Measurements from ENCODE around the gene OR1E2. TPM values are rescaled to one million over a fixed set of nuclear protein-coding genes. Genes with fewer than 3 reads are reported as not detected.

OR1E2 gene, protein sequence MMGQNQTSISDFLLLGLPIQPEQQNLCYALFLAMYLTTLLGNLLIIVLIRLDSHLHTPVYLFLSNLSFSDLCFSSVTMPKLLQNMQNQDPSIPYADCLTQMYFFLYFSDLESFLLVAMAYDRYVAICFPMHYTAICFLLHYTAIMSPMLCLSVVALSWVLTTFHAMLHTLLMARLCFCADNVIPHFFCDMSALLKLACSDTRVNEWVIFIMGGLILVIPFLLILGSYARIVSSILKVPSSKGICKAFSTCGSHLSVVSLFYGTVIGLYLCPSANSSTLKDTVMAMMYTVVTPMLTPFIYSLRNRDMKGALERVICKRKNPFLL
- not detected for total RNA-seq
- polyA plus RNA-seq: not detected

DNA sequence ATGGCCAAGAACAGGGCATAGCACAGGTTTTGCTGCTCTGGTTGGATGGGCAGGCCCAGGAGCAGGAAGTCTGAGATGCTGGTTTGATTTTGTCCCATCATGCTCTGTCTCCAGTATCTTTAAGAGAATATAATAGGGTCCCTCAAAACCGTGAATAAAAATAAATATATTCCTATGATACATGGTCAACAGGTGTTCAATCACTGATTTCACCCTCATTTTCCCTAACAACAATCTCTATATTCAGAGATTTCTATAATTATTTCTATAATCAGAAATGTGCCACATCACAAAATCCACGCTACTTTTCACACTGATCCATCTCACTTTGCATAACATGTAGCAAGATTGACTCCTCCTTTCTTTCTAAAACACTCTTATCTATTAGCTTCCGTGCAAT lies at the start of gene OR1E2:
Gene OR1E2, minus strand, starts transcription at position 101 of the 400 bp plus-strand sequence. Its CDS starts 0 bp downstream, at position 101.
- CTCF ChIA-PET (ENCODE audit: partially characterized antibody): no interaction called here
- intact Hi-C loops (cut with micrococcal nuclease): no loop called here
- Mint-ChIP-seq H3K9me3 (peaks cover 0 to 11% (median 3%) of the 10 kb centered on the region in 8 donors), H3K36me3 (no peaks in the 10 kb centered on the region), H3K27ac (no peak within 1 kb of the TSS), H3K4me3 (no peak within 1 kb of the TSS), H3K27me3 (peaks cover 8 to 17% of the 10 kb centered on the region in 2 donors), H3K4me1 (no peaks in the 10 kb centered on the region)
- no peak for DNase-seq
- Histone ChIP-seq H3K27me3 (ENCODE audit: insufficient read depth, low read length) (no peaks in the 10 kb centered on the region), H3K4me3 (ENCODE audit: low read length in 2 of 2) (no peak within 1 kb of the TSS), H3K4me1 (ENCODE audit: insufficient read depth, low read length) (no peaks in the 10 kb centered on the region), H3K9me3 (ENCODE audit: control insufficient read depth in 1 of 2, low read length in 2 of 2) (no peaks in the 10 kb centered on the region), H3K36me3 (ENCODE audit: insufficient read depth, low read length) (no peaks in the 10 kb centered on the region), H3K27ac (ENCODE audit: low read depth, low read length) (no peak within 1 kb of the TSS)
- POLR2A ChIA-PET (ENCODE audit: partially characterized antibody): no interaction called here

GRCh38 chr17:3482852-3483251 lies 49.2 kb upstream of the OR1E2 start:
- peaks cover 26 to 42% of the 10 kb centered on the region in 2 donors for H3K27me3 Mint-ChIP-seq
- no peak overlapping the region for H3K4me3 Mint-ChIP-seq
- no peaks in the 10 kb centered on the region for H3K9me3 Mint-ChIP-seq
- ChIA-PET POLR2A (ENCODE audit: partially characterized antibody) (no interaction called here), CTCF (ENCODE audit: partially characterized antibody) (no interaction called here)
- no peak overlapping the region for H3K27ac Mint-ChIP-seq
- Histone ChIP-seq H3K27me3 (ENCODE audit: insufficient read depth, low read length) (no peaks in the 10 kb centered on the region), H3K27ac (ENCODE audit: low read depth, low read length) (no peak overlapping the region), H3K36me3 (ENCODE audit: insufficient read depth, low read length) (no peaks in the 10 kb centered on the region), H3K4me3 (ENCODE audit: low read length in 2 of 2) (no peak overlapping the region), H3K4me1 (ENCODE audit: insufficient read depth, low read length) (no peaks in the 10 kb centered on the region), H3K9me3 (ENCODE audit: control insufficient read depth in 1 of 2, low read length in 2 of 2) (no peaks in the 10 kb centered on the region)
- no peaks in the 10 kb centered on the region for H3K36me3 Mint-ChIP-seq
- H3K4me1 Mint-ChIP-seq: no peaks in the 10 kb centered on the region
- intact Hi-C loops (cut with micrococcal nuclease): no loop called here
- DNase-seq: no peak

GRCh38 chr17:3479988-3480387 lies 46.3 kb upstream of the OR1E2 start:
- CTCF ChIA-PET (ENCODE audit: partially characterized antibody): no interaction called here
- H3K27me3 Mint-ChIP-seq: peaks cover 19 to 30% of the 10 kb centered on the region in 2 donors

GRCh38 chr17:3475812-3476610 lies 42.4 kb upstream of the OR1E2 start, which contains the start of gene ASPA:
ASPA (plus strand) TSS chr17:3475997; CDS start chr17:3476160, 163 bp downstream.
- H3K4me3 ChIP-seq (ENCODE audit: low read length in 2 of 2): no peak within 1 kb of the TSS
- POLR2A ChIA-PET (ENCODE audit: partially characterized antibody): no interaction called here
- Mint-ChIP-seq H3K9me3 (no peaks in the 10 kb centered on the region), H3K4me1 (peaks cover 0 to 7% (median 3%) of the 10 kb centered on the region in 4 donors), H3K27ac (no peak within 1 kb of the TSS), H3K36me3 (no peaks in the 10 kb centered on the region), H3K27me3 (peaks cover 10 to 19% of the 10 kb centered on the region in 2 donors), H3K4me3 (peak within 1 kb of the TSS in 6 of 8 donors; percentile 27 to 75 (median 66))
- H3K27me3 ChIP-seq (ENCODE audit: insufficient read depth, low read length): no peaks in the 10 kb centered on the region
- no peaks in the 10 kb centered on the region for H3K36me3 ChIP-seq (ENCODE audit: insufficient read depth, low read length)
- no peaks in the 10 kb centered on the region for H3K4me1 ChIP-seq (ENCODE audit: insufficient read depth, low read length)
- CTCF ChIA-PET (ENCODE audit: partially characterized antibody): no interaction called here
- intact Hi-C loops (cut with micrococcal nuclease): no loop called here
- no peaks in the 10 kb centered on the region for H3K9me3 ChIP-seq (ENCODE audit: control insufficient read depth in 1 of 2, low read length in 2 of 2)
- no peak within 1 kb of the TSS for H3K27ac ChIP-seq (ENCODE audit: low read depth, low read length)
- peak in 1 of 5 donors; percentile 0 for DNase-seq

More at GRCh38 chr17:3479988-3480387, 46.3 kb upstream of the OR1E2 start:
- Mint-ChIP-seq H3K4me3 (no peak overlapping the region), H3K9me3 (no peaks in the 10 kb centered on the region), H3K36me3 (no peaks in the 10 kb centered on the region), H3K27ac (no peak overlapping the region), H3K4me1 (peaks cover 0 to 7% (median 3%) of the 10 kb centered on the region in 4 donors)
- Histone ChIP-seq H3K4me1 (ENCODE audit: insufficient read depth, low read length) (no peaks in the 10 kb centered on the region), H3K27me3 (ENCODE audit: insufficient read depth, low read length) (no peaks in the 10 kb centered on the region), H3K9me3 (ENCODE audit: control insufficient read depth in 1 of 2, low read length in 2 of 2) (no peaks in the 10 kb centered on the region), H3K4me3 (ENCODE audit: low read length in 2 of 2) (no peak overlapping the region), H3K27ac (ENCODE audit: low read depth, low read length) (no peak overlapping the region), H3K36me3 (ENCODE audit: insufficient read depth, low read length) (no peaks in the 10 kb centered on the region)
- no peak for DNase-seq
- POLR2A ChIA-PET (ENCODE audit: partially characterized antibody): no interaction called here
- intact Hi-C loops (cut with micrococcal nuclease): no loop called here

DNA sequence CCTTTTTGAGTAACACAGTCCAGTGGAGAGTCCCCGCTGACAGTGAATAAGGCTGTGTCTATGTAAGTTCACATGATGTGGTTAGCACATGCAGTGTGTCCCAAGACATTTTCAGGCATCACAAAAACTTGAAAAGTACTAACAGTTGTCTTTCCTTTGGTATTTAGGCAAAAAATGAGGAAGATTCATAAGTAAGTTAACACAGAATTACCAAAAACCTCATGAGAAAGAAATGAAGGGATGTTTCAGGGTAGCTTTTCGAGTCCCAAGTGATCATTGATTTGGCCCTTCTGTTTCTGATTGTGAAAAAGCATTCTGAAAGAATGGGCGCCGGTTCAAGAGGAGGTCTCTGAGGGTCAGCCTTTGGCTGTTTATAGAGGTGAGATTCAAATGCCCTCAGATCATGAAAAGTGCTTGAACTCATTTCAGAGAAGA lies 41.6 kb upstream of the OR1E2 start:
- no peaks in the 10 kb centered on the region for H3K9me3 ChIP-seq (ENCODE audit: control insufficient read depth in 1 of 2, low read length in 2 of 2)
- Mint-ChIP-seq H3K27ac (no peak overlapping the region), H3K4me1 (peaks cover 0 to 7% (median 3%) of the 10 kb centered on the region in 4 donors), H3K9me3 (no peaks in the 10 kb centered on the region), H3K36me3 (no peaks in the 10 kb centered on the region), H3K27me3 (peaks cover 10 to 13% of the 10 kb centered on the region in 2 donors), H3K4me3 (no peak overlapping the region)
- H3K36me3 ChIP-seq (ENCODE audit: insufficient read depth, low read length): no peaks in the 10 kb centered on the region
- CTCF ChIA-PET (ENCODE audit: partially characterized antibody): no interaction called here
- H3K4me3 ChIP-seq (ENCODE audit: low read length in 2 of 2): no peak overlapping the region
- H3K27me3 ChIP-seq (ENCODE audit: insufficient read depth, low read length): no peaks in the 10 kb centered on the region
- no peak overlapping the region for H3K27ac ChIP-seq (ENCODE audit: low read depth, low read length)
- POLR2A ChIA-PET (ENCODE audit: partially characterized antibody): no interaction called here
- DNase-seq: no peak
- no peaks in the 10 kb centered on the region for H3K4me1 ChIP-seq (ENCODE audit: insufficient read depth, low read length)
- intact Hi-C loops (cut with micrococcal nuclease): no loop called here

DNA sequence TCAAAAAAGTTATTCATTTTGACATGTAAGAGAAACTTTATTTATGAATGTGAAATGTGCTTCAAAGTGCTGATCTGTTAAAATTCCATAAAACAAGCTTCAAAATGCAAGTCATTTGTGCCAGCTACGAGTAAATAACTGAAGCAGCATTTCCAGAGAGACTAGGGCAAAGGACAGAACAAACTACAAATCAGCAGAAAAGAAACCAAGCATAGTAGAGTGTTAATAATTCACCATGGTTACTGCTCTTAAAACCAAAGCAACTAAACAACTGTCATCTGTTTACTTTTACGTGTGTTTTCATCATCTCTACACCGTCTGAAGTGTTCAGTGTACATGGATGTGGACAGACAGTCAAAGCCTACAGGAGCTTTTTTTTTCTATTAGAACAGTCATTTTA lies 40.6 kb upstream of the OR1E2 start:
- POLR2A ChIA-PET (ENCODE audit: partially characterized antibody): no interaction called here

DNA sequence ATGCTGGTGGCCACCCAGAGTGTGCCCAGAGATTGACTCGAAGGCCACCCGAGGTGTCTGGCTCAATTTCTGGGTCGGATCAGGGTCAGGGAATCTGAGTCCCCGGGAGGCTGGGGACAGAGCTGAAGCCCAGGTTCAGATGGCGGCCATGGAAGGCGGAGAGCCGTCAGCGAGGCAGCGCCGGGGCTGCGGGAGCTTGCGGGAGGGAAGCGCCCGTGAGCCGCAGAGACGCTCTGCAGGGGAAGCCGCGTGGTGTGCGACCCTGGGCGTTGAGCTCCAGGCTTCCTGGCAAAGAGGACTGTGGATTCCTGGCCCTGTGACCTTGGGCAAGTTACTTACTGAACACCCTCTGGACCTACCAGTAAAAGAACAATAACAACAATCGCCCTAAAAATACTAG lies 38.5 kb upstream of the OR1E2 start:
- no peak for DNase-seq
- ChIA-PET CTCF (ENCODE audit: partially characterized antibody) (no interaction called here), POLR2A (ENCODE audit: partially characterized antibody) (no interaction called here)
- Mint-ChIP-seq H3K27me3 (peaks cover 3 to 6% of the 10 kb centered on the region in 2 donors), H3K4me1 (peaks cover 0 to 7% (median 3%) of the 10 kb centered on the region in 4 donors), H3K4me3 (no peak overlapping the region), H3K36me3 (no peaks in the 10 kb centered on the region), H3K9me3 (no peaks in the 10 kb centered on the region), H3K27ac (no peak overlapping the region)
- Histone ChIP-seq H3K27ac (ENCODE audit: low read depth, low read length) (no peak overlapping the region), H3K4me1 (ENCODE audit: insufficient read depth, low read length) (no peaks in the 10 kb centered on the region), H3K4me3 (ENCODE audit: low read length in 2 of 2) (no peak overlapping the region), H3K27me3 (ENCODE audit: insufficient read depth, low read length) (no peaks in the 10 kb centered on the region), H3K36me3 (ENCODE audit: insufficient read depth, low read length) (no peaks in the 10 kb centered on the region), H3K9me3 (ENCODE audit: control insufficient read depth in 1 of 2, low read length in 2 of 2) (no peaks in the 10 kb centered on the region)
- intact Hi-C loops (cut with micrococcal nuclease): no loop called here

More for the DNA sequence above, 40.6 kb upstream of the OR1E2 start:
- no peak for DNase-seq
- peaks cover 8 to 10% of the 10 kb centered on the region in 2 donors for H3K27me3 Mint-ChIP-seq
- H3K36me3 Mint-ChIP-seq: no peaks in the 10 kb centered on the region
- H3K36me3 ChIP-seq (ENCODE audit: insufficient read depth, low read length): no peaks in the 10 kb centered on the region
- no peaks in the 10 kb centered on the region for H3K9me3 Mint-ChIP-seq
- H3K27ac ChIP-seq (ENCODE audit: low read depth, low read length): no peak overlapping the region
- CTCF ChIA-PET (ENCODE audit: partially characterized antibody): interaction anchor here (0.6 kb wide), 1 partner anchor 481 kb away, joined by 3 read pairs; no protein-coding TSS in a partner anchor
- H3K27ac Mint-ChIP-seq: no peak overlapping the region
- peaks cover 0 to 7% (median 3%) of the 10 kb centered on the region in 4 donors for H3K4me1 Mint-ChIP-seq
- H3K9me3 ChIP-seq (ENCODE audit: control insufficient read depth in 1 of 2, low read length in 2 of 2): no peaks in the 10 kb centered on the region
- H3K4me1 ChIP-seq (ENCODE audit: insufficient read depth, low read length): no peaks in the 10 kb centered on the region
- no peak overlapping the region for H3K4me3 ChIP-seq (ENCODE audit: low read length in 2 of 2)
- intact Hi-C loops (cut with micrococcal nuclease): no loop called here
- H3K27me3 ChIP-seq (ENCODE audit: insufficient read depth, low read length): no peaks in the 10 kb centered on the region
- H3K4me3 Mint-ChIP-seq: no peak overlapping the region
